ENCODE measurements around the gene HOXA10. TPM values are rescaled to one million over a fixed set of nuclear protein-coding genes. Genes with fewer than 3 reads are reported as not detected.

HOXA10 gene
- total RNA-seq, 1 experiment from 2014 or later: not detected

- peak; percentile 30 for DNase-seq
- H2BK12ac ChIP-seq (ENCODE audit: insufficient read length, low read depth, low read length): no peak overlapping the region
- H2AK5ac ChIP-seq (ENCODE audit: insufficient read length, low read length): no peak overlapping the region
- no peak overlapping the region for H3K18ac ChIP-seq (ENCODE audit: insufficient read length, low read depth, low read length)
- no peak overlapping the region for H4K91ac ChIP-seq (ENCODE audit: insufficient read length, low read depth, low read length)
- no peaks in the 10 kb centered on the region for H4K20me1 ChIP-seq (ENCODE audit: control insufficient read depth, insufficient read depth, insufficient read length)
- H3K4me2 ChIP-seq (ENCODE audit: insufficient read depth, insufficient read length, low read length): no peak overlapping the region
- no peak overlapping the region for H3T11ph ChIP-seq (ENCODE audit: low read length)
- no peak overlapping the region for H3K56ac ChIP-seq (ENCODE audit: insufficient read length, low read depth, low read length)
- no peak overlapping the region for H3K14ac ChIP-seq (ENCODE audit: insufficient read depth, low read length)
- no peak overlapping the region for H3K27ac Mint-ChIP-seq
- no peaks in the 10 kb centered on the region for H3K79me1 ChIP-seq (ENCODE audit: insufficient read depth, low read depth, low read length, poor library complexity, severe bottlenecking)
- no CpG with 5 or more reads among the region's 10 CpGs for WGBS (ENCODE audit: extremely low coverage, insufficient read length, low lambda C conversion rate)
- H2BK120ac ChIP-seq (ENCODE audit: low read depth, low read length, poor library complexity, severe bottlenecking): no peak overlapping the region
- peak overlapping the region in 1 of 2 experiments; percentile 32; a peak in 1 of 5 replicates for H3K4me3 Mint-ChIP-seq
- H3K23ac ChIP-seq (ENCODE audit: insufficient read length, low read depth, low read length): no peak overlapping the region
- no peak overlapping the region for H3K9ac ChIP-seq (ENCODE audit: extremely low read depth, insufficient read length, low read length)
- peaks cover 0 to 3% of the 10 kb centered on the region in 2 experiments; a peak in 2 of 4 replicates for H3K4me1 Mint-ChIP-seq
- peaks cover 4 to 20% of the 10 kb centered on the region in 2 experiments; a peak in 4 of 5 replicates for H3K9me3 Mint-ChIP-seq
- no peaks in the 10 kb centered on the region for H3K79me2 ChIP-seq (ENCODE audit: insufficient read depth, low read length)
- H2BK15ac ChIP-seq (ENCODE audit: low read depth, low read length): no peak overlapping the region
- H2AFZ ChIP-seq (ENCODE audit: low read length): no peak overlapping the region
- no peak overlapping the region for H2BK5ac ChIP-seq (ENCODE audit: insufficient read length, low read length)
- no peak overlapping the region for H4K8ac ChIP-seq (replicated peaks; ENCODE audit: insufficient read length, low read depth, low read length)
- no peaks in the 10 kb centered on the region for H3K9me3 ChIP-seq (ENCODE audit: control insufficient read depth, low read depth, low read length)
- H3K27me3 ChIP-seq (ENCODE audit: insufficient read depth, low read length): peaks cover 97% of the 10 kb centered on the region
- no peak overlapping the region for H4K5ac ChIP-seq (ENCODE audit: insufficient read length, low read depth, low read length)
- H3K27me3 Mint-ChIP-seq (ENCODE audit: low read depth): peaks cover 98% of the 10 kb centered on the region
- H3K27ac ChIP-seq (ENCODE audit: insufficient read length, low read depth, low read length): no peak overlapping the region
- no peak overlapping the region for H3K4ac ChIP-seq (ENCODE audit: low read depth, low read length)
- no peak overlapping the region for H2BK20ac ChIP-seq (ENCODE audit: low read depth, low read length, poor library complexity, severe bottlenecking)
- H3K36me3 Mint-ChIP-seq (ENCODE audit: insufficient read depth in 1 of 3, low read depth in 3 of 3): no peaks in the 10 kb centered on the region; a peak in 1 of 7 replicates
- no peaks in the 10 kb centered on the region for H3K23me2 ChIP-seq (ENCODE audit: insufficient read length, low read depth, low read length, poor library complexity, severe bottlenecking)
- H3K4me1 ChIP-seq (ENCODE audit: insufficient read depth, low read length): no peaks in the 10 kb centered on the region
- no peak for TF ChIP-seq CTCF (conservative IDR thresholded peaks at IDR 0.05)
Measured at GRCh38 chr7:27172315-27172774, 1.8 kb downstream of the HOXA10 start.
